ENCODE results near the gene MGMT. TPM values are rescaled to one million over a fixed set of nuclear protein-coding genes. Genes with fewer than 3 reads are reported as not detected.

Gene MGMT
- total and polyA plus RNA-seq, 8 donors, result 1.2 to 37.8 (median 21.3) TPM

- Histone ChIP-seq H3K9me3 (peaks cover 0 to 10% (median 4%) of the 10 kb centered on the region in 4 donors), H3K27ac (no peak overlapping the region), H3K4me3 (no peak overlapping the region), H3K4me1 (no peaks in the 10 kb centered on the region), H3K27me3 (peaks cover 0 to 14% (median 0%) of the 10 kb centered on the region in 3 donors), H3K36me3 (no peaks in the 10 kb centered on the region)
- WGBS, 5 donors, result 81 to 98% (median 94%) methylated on average over 8 to 9 of the region's 9 CpGs
- TF ChIP-seq POLR2A (IDR thresholded peaks at IDR 0.05), result no peak
- TF ChIP-seq EP300 (IDR thresholded peaks at IDR 0.05), result no peak
- TF ChIP-seq POLR2AphosphoS5 (IDR thresholded peaks at IDR 0.05), result no peak
- TF ChIP-seq CTCF (IDR thresholded peaks at IDR 0.05), result no peak
- no peak for DNase-seq
- intact Hi-C loops (cut with DNase I; ENCODE audit: low total_unique reads), result no loop called here
Observed at GRCh38 chr10:129811208-129811607, 344.2 kb downstream of the MGMT start.

DNA sequence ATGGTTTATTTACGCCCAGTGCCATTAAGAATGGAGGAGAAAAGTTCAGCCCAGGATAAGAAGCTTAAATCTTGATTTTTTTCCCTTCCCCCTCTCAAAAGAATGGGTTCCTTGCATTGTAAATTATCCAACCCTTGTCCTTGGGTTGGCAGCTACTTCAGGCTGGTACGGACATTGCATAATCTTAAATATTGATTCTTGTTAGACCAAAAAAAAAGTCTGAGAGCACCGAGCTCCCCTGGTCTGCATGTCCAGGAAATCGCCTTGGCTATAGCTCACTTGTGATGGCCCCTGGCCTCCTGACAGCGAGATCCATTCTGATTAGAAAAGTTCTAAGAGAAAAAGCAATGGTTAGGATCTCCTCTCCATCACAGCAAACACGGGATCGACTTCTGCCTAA, 345.4 kb downstream of the MGMT start:
- peaks cover 0 to 14% (median 0%) of the 10 kb centered on the region in 3 donors for H3K27me3 ChIP-seq
- TF ChIP-seq EP300 (IDR thresholded peaks at IDR 0.05) (no peak), POLR2AphosphoS5 (IDR thresholded peaks at IDR 0.05) (no peak), CTCF (IDR thresholded peaks at IDR 0.05) (no peak), POLR2A (IDR thresholded peaks at IDR 0.05) (no peak)
- H3K27ac ChIP-seq, result no peak overlapping the region
- WGBS, 5 donors, result 35 to 52% (median 40%) methylated on average over 7 of the region's 7 CpGs
- DNase-seq, result no peak
- no peaks in the 10 kb centered on the region for H3K36me3 ChIP-seq
- H3K4me3 ChIP-seq, result no peak overlapping the region
- no peaks in the 10 kb centered on the region for H3K4me1 ChIP-seq
- H3K9me3 ChIP-seq, result peaks cover 0 to 7% (median under 1%) of the 10 kb centered on the region in 4 donors
- intact Hi-C loops (cut with DNase I; ENCODE audit: low total_unique reads), result no loop called here

DNA sequence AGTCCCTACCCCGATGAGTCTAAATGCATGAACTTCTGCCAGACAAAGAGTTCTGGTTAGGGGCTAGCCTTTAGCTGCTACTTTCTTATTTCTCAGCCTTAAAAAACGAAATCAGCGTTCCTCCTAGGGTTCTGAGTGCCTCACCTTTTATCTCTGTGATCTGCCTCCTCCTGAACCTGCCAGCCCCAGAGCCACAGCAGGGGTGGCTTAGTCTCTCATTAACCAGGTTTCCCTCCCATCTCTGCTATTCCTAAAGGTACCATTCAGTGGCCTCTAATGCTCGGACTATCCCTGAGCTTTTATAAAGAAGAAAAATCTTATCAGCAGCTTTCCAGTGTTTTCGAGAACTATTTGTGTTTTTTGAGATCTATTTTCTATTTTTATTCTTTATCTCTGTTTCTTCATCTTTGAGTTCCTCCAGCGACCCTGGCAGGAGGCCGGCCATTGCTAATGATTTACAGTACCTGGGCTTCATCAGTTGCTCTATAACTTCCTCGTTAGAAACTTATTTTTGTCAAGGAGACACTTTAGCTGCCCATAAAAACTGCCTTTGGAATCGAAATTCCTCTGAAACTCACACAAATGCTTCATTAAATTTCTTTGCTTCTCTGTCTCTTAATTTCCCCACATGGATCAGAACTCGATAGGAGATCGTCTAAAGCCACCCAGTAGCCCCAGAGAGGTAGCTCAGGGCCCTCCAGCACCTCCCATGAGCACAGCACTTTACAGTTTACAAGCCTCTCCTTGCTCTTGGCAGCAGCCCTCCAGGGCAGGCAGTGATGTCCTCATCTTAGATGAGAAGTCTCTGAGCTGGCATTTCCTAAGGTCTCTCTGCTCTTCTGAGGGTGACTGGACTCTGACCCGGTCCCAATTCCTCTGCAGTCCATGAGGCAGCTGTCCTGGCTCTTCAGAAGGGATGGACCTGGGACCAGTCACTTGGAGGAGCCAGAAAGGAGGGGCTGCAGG, 347.9 kb downstream of the MGMT start:
- H3K4me1 ChIP-seq, result no peaks in the 10 kb centered on the region
- intact Hi-C loops (cut with DNase I; ENCODE audit: low total_unique reads), result no loop called here
- DNase-seq, result no peak
- H3K27ac ChIP-seq, result no peak overlapping the region
- H3K4me3 ChIP-seq, result no peak overlapping the region
- 43 to 61% (median 50%) methylated on average over 11 to 12 of the region's 12 CpGs for WGBS, 5 donors
- H3K9me3 ChIP-seq, result peaks cover 0 to 9% (median 4%) of the 10 kb centered on the region in 4 donors
- peaks cover 0 to 14% (median 0%) of the 10 kb centered on the region in 3 donors for H3K27me3 ChIP-seq
- H3K36me3 ChIP-seq, result no peaks in the 10 kb centered on the region
- no peak for TF ChIP-seq POLR2A (IDR thresholded peaks at IDR 0.05)
- no peak for TF ChIP-seq EP300 (IDR thresholded peaks at IDR 0.05)
- TF ChIP-seq CTCF (IDR thresholded peaks at IDR 0.05), result no peak
- TF ChIP-seq POLR2AphosphoS5 (IDR thresholded peaks at IDR 0.05), result no peak

GRCh38 chr10:129815898-129816655, 349.0 kb downstream of the MGMT start:
- DNase-seq, result no peak
- TF ChIP-seq POLR2AphosphoS5 (IDR thresholded peaks at IDR 0.05) (no peak), EP300 (IDR thresholded peaks at IDR 0.05) (no peak), CTCF (IDR thresholded peaks at IDR 0.05) (no peak), POLR2A (IDR thresholded peaks at IDR 0.05) (no peak)
- intact Hi-C loops (cut with DNase I; ENCODE audit: low total_unique reads), result no loop called here
- 84 to 95% (median 90%) methylated on average over 8 to 17 of the region's 17 CpGs for WGBS, 5 donors
- no peaks in the 10 kb centered on the region for H3K4me1 ChIP-seq
- H3K9me3 ChIP-seq, result peaks cover 0 to 9% (median 4%) of the 10 kb centered on the region in 4 donors
- no peak overlapping the region for H3K4me3 ChIP-seq
- H3K27me3 ChIP-seq, result peaks cover 0 to 8% (median 0%) of the 10 kb centered on the region in 3 donors
- no peaks in the 10 kb centered on the region for H3K36me3 ChIP-seq
- no peak overlapping the region for H3K27ac ChIP-seq
